Neural progenitor cell (in vitro differentiated cells): ENCODE results near the gene TRIM41. TPM values are rescaled to one million over a fixed set of nuclear protein-coding genes. Genes with fewer than 3 reads are reported as not detected.

Experiments used
- DNase-seq: peaks from one replicate; pipeline ENCODE4 v3.0.0-alpha.2; 2016; ENCODE audit warnings: low spot score
- H2AFZ ChIP-seq: fragments of 200-600 bp; sonication (generic); replicated peaks from 2 replicates; pipeline ENCODE4 v1.6.1; 2016; ENCODE audit warnings: antibody characterized with exemption
- H3F3A ChIP-seq: fragments of 200-600 bp; sonication (generic); 2 replicates; pipeline ENCODE4 v1.6.1; 2016; ENCODE audit warnings: antibody characterized with exemption, low read depth
- H3K27ac ChIP-seq: fragments of 200-600 bp; sonication (generic); 2 replicates; pipeline ENCODE4 v1.5.1; 2016; ENCODE audit warnings: mild to moderate bottlenecking
- H3K27me3 ChIP-seq: fragments of 200-600 bp; sonication (generic); 2 replicates; pipeline ENCODE4 v1.6.1; 2016; ENCODE audit warnings: mild to moderate bottlenecking, moderate library complexity
- H3K36me3 ChIP-seq: fragments of 200-600 bp; sonication (generic); 2 replicates; pipeline ENCODE4 v1.5.1; 2016
- H3K4me1 ChIP-seq: fragments of 200-600 bp; sonication (generic); 2 replicates; pipeline ENCODE4 v1.6.1; 2016; ENCODE audit warnings: mixed run types
- H3K4me2 ChIP-seq: fragments of 200-600 bp; sonication (generic); 2 replicates; pipeline ENCODE4 v1.6.1; 2016
- H3K4me3 ChIP-seq: fragments of 200-600 bp; sonication (generic); 2 replicates; pipeline ENCODE4 v1.5.1; 2016
- H3K79me2 ChIP-seq: fragments of 200-600 bp; sonication (generic); 2 replicates; pipeline ENCODE4 v1.6.1; 2016; ENCODE audit warnings: low read depth
- H3K9ac ChIP-seq: fragments of 200-600 bp; sonication (generic); 2 replicates; pipeline ENCODE4 v1.6.1; 2016
- H3K9me3 ChIP-seq: fragments of 200-600 bp; sonication (generic); 2 replicates; pipeline ENCODE4 v1.5.1; 2016; ENCODE audit warnings: low read depth
- H4K20me1 ChIP-seq: fragments of 200-600 bp; sonication (generic); 2 replicates; pipeline ENCODE4 v1.6.1; 2016; ENCODE audit warnings: low read depth
- H3K27ac Mint-ChIP-seq: 3 replicates; pipeline ENCODE4 v1.8.0; 2021; ENCODE audit warnings: mixed read lengths
- H3K27me3 Mint-ChIP-seq: 2 replicates; pipeline ENCODE4 v1.8.0; 2022; ENCODE audit warnings: low read depth, mild to moderate bottlenecking, inconsistent platforms, moderate library complexity, mixed read lengths; ENCODE audit not compliant: insufficient read depth
- H3K36me3 Mint-ChIP-seq: 3 replicates; pipeline ENCODE4 v1.8.0; 2021; ENCODE audit warnings: mixed read lengths
- H3K4me1 Mint-ChIP-seq: 3 replicates; pipeline ENCODE4 v1.8.0; 2021; ENCODE audit warnings: mixed read lengths
- H3K4me3 Mint-ChIP-seq: 3 replicates; pipeline ENCODE4 v1.8.0; 2021; ENCODE audit warnings: mild to moderate bottlenecking, moderate library complexity, mixed read lengths
- H3K9me3 Mint-ChIP-seq: 3 replicates; pipeline ENCODE4 v1.8.0; 2020; ENCODE audit warnings: mixed read lengths
- CTCF ChIP-seq: fragments of 200-600 bp; sonication (generic); IDR thresholded peaks from 2 replicates; pipeline ENCODE4 v1.5.1; 2017; ENCODE audit warnings: antibody characterized with exemption, mild to moderate bottlenecking
- EZH2 ChIP-seq: fragments of 200-600 bp; sonication (generic); IDR thresholded peaks from 2 replicates; pipeline ENCODE4 v1.6.1; 2017; ENCODE audit warnings: antibody characterized with exemption, mild to moderate bottlenecking, moderate library complexity
- EZH2phosphoT487 ChIP-seq: fragments of 200-600 bp; sonication (generic); IDR thresholded peaks from 2 replicates; pipeline ENCODE4 v1.6.1; 2017; ENCODE audit warnings: antibody characterized with exemption
- total RNA-seq: library from RNA; depleted of rRNA; stranded (reverse); fragments of >200 nt; gene quantifications from 2 replicates; pipeline ENCODE4 v1.2.3, GENCODE V29; 2015; ENCODE audit warnings: low replicate concordance

TRIM41 gene
- total RNA-seq, 1 donor from 2014 or later: 8.1 TPM

GRCh38 chr5:181221792-181222629, 1.1 kb upstream of the TRIM41 start:
- Histone ChIP-seq H3K4me3 (peak overlapping the region; percentile 100), H4K20me1 (peaks cover 4% of the 10 kb centered on the region), H3K27ac (peak overlapping the region; percentile 10), H3K36me3 (no peaks in the 10 kb centered on the region), H3K4me1 (peaks cover 7% of the 10 kb centered on the region), H3K4me2 (peak overlapping the region; percentile 89), H3K9me3 (no peaks in the 10 kb centered on the region), H3K27me3 (peaks cover 10% of the 10 kb centered on the region), H3K9ac (no peak overlapping the region), H3F3A (peaks cover 60% of the 10 kb centered on the region), H2AFZ (peak overlapping the region; percentile 78), H3K79me2 (peaks cover 32% of the 10 kb centered on the region)
- peaks cover 16% of the 10 kb centered on the region for H3K9me3 Mint-ChIP-seq
- H3K4me3 Mint-ChIP-seq: peak overlapping the region; percentile 99
- peak overlapping the region; percentile 100 for H3K27ac Mint-ChIP-seq
- peak; percentile 91 for DNase-seq
- H3K4me1 Mint-ChIP-seq: peaks cover 46% of the 10 kb centered on the region
- H3K36me3 Mint-ChIP-seq: peaks cover 11% of the 10 kb centered on the region
- H3K27me3 Mint-ChIP-seq: peaks cover 40% of the 10 kb centered on the region
- TF ChIP-seq CTCF: no peak
- TF ChIP-seq EZH2: peak; percentile 50

GRCh38 chr5:181222630-181223057, 437 bp upstream of the TRIM41 start:
- peak overlapping the region; percentile 76 for H3K27ac Mint-ChIP-seq
- peaks cover 37% of the 10 kb centered on the region for H3K27me3 Mint-ChIP-seq
- Histone ChIP-seq H3K4me2 (peak overlapping the region; percentile 89), H3K79me2 (peaks cover 38% of the 10 kb centered on the region), H3K27ac (peak overlapping the region; percentile 10), H4K20me1 (peaks cover 3% of the 10 kb centered on the region), H3K9ac (no peak overlapping the region), H3K27me3 (peaks cover 4% of the 10 kb centered on the region), H3K4me1 (peaks cover 7% of the 10 kb centered on the region), H2AFZ (peak overlapping the region; percentile 23), H3F3A (peaks cover 54% of the 10 kb centered on the region), H3K4me3 (peak overlapping the region; percentile 100), H3K36me3 (no peaks in the 10 kb centered on the region), H3K9me3 (no peaks in the 10 kb centered on the region)
- TF ChIP-seq EZH2: no peak
- peak; percentile 22 for TF ChIP-seq EZH2phosphoT487
- peaks cover 45% of the 10 kb centered on the region for H3K4me1 Mint-ChIP-seq
- H3K4me3 Mint-ChIP-seq: peak overlapping the region; percentile 99
- H3K36me3 Mint-ChIP-seq: peaks cover 12% of the 10 kb centered on the region
- H3K9me3 Mint-ChIP-seq: peaks cover 16% of the 10 kb centered on the region
- no peak for DNase-seq

GRCh38 chr5:181223729-181224389, 778 bp downstream of the TRIM41 start:
- Histone ChIP-seq H2AFZ (peak overlapping the region; percentile 93), H3K9ac (peak overlapping the region; percentile 62), H3F3A (peaks cover 42% of the 10 kb centered on the region), H3K79me2 (peaks cover 45% of the 10 kb centered on the region), H3K27me3 (no peaks in the 10 kb centered on the region), H3K36me3 (no peaks in the 10 kb centered on the region), H3K9me3 (no peaks in the 10 kb centered on the region), H4K20me1 (no peaks in the 10 kb centered on the region), H3K4me2 (peak overlapping the region; percentile 89), H3K27ac (no peak overlapping the region), H3K4me1 (peaks cover 7% of the 10 kb centered on the region), H3K4me3 (peak overlapping the region; percentile 100)
- Mint-ChIP-seq H3K27me3 (peaks cover 25% of the 10 kb centered on the region), H3K4me1 (peaks cover 38% of the 10 kb centered on the region), H3K4me3 (peak overlapping the region; percentile 99), H3K36me3 (peaks cover 9% of the 10 kb centered on the region), H3K9me3 (peaks cover 11% of the 10 kb centered on the region), H3K27ac (peak overlapping the region; percentile 99)
- DNase-seq: peak; percentile 95
- no peak for TF ChIP-seq EZH2
- no peak for TF ChIP-seq CTCF
- no peak for TF ChIP-seq EZH2phosphoT487
